HG02642 (cell line): ENCODE measurements around the gene PRDX5.

Source experiments
- ATAC-seq: cut with Tn5 transposase; IDR thresholded peaks from one replicate; pipeline ENCODE4 v1.9.1; 2021; ENCODE audit warnings: mild to moderate bottlenecking; ENCODE audit not compliant: unreplicated experiment, poor library complexity

The PRDX5 gene

DNA sequence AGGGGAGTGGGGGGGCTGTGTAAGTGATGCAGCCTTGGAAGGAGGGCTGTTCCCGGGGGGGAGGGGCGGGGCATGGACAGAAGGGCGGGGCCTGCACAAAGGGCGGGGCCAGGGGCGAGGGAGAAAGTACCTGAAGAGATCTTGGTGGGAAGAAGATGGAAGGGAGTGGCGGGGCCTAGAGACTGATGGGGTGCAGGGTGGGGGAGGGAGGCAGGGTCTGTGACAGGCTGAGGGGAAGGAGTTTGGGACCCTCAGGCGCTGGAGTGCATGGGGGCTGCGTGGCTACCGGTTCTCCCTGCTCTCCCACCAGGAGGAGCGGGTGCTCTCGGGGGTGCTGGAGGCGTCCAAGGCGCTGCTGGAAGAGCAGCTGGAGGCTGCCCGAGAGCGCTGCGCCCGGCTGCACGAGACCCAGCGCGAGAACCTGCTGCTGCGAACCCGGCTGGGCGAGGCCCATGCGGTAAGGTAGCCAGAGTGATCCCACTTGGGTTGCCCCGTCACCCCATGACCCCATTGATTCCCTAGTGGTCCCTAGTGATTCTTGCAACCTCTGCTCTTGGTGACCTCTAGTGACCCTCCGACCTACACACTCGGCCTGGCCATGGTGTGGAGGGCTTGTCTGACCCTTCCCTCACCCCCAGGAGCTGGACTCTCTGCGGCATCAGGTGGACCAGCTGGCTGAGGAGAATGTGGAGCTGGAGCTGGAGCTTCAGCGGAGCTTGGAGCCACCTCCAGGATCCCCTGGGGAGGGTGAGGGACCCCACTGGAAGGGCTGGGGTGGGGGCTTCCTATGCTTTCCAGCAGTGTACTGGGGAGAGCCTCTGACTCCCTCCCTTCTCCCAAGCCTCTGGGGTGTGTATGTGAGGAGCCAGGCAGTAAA lies 25.2 kb downstream of the PRDX5 start:
- ATAC-seq, result no peak

DNA sequence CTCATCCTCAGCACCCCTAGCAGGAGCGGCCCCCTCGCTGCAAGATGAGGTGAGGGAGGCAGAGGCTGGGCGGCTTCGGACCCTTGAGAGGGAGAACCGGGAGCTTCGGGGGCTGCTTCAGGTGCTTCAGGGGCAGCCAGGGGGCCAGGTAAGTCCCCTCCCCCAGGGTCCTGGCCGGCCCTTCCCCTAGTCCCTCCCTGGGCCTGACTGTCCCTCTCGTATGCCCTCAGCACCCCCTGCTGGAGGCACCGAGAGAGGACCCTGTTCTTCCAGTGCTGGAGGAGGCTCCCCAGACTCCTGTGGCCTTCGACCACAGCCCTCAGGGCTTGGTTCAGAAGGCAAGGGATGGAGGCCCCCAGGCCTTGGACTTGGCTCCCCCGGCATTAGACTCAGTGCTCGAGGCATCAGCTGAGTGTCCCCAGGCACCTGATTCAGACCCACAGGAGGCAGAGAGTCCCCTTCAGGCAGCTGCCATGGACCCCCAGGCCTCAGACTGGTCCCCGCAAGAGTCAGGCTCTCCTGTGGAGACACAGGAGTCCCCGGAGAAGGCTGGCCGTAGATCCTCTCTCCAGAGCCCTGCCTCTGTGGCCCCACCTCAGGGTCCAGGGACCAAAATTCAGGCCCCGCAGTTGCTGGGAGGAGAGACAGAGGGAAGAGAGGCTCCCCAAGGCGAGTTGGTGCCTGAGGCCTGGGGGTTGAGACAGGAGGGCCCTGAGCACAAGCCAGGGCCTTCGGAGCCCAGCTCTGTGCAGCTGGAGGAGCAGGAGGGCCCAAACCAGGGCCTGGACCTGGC lies 26.0 kb downstream of the PRDX5 start:
- no peak for ATAC-seq

DNA sequence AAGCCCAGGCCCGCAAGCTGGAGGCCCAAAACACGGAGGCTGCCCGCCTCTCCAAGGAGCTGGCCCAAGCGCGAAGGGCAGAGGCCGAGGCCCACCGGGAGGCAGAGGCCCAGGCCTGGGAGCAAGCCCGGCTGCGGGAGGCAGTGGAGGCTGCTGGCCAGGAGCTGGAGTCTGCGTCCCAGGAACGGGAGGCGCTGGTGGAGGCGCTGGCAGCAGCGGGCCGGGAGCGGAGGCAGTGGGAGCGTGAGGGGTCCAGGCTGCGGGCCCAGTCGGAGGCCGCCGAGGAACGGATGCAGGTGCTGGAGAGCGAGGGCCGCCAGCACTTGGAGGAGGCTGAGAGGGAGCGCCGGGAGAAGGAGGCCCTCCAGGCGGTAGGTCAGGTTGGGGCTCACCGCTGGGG lies 26.9 kb downstream of the PRDX5 start:
- no peak for ATAC-seq

DNA sequence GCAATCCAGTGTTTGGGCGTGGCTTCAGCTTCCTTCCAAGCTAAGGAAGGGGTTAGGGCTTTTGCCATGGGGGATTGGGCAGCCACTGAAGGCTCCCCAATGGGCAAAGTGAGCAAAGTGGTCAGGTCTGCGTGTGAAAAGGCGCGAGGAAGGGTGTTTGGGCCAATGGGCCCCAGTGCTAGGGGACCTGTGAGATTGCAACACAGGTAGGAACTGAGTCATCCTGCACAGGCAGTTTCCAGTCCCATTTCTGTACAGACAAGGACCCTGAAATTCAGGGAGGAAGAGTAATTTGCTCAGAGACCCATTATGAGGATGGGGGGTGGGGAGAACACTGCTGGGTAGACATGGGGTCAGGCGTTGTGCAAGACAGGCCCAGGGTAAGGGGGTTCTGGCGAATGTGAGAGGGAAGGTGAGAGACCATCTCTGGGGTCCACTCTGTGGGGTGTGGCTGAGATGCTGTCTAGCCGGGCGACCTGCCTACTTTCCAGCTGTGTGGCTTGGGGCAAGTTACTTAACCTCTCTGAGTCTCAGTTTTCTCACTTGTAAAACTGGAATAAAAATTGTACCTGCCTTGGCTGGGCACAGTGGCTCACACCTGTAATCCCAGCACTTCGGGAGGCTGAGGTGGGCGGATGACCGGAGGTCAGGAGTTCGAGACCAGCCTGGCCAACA lies 29.4 kb downstream of the PRDX5 start:
- ATAC-seq, result no peak

DNA sequence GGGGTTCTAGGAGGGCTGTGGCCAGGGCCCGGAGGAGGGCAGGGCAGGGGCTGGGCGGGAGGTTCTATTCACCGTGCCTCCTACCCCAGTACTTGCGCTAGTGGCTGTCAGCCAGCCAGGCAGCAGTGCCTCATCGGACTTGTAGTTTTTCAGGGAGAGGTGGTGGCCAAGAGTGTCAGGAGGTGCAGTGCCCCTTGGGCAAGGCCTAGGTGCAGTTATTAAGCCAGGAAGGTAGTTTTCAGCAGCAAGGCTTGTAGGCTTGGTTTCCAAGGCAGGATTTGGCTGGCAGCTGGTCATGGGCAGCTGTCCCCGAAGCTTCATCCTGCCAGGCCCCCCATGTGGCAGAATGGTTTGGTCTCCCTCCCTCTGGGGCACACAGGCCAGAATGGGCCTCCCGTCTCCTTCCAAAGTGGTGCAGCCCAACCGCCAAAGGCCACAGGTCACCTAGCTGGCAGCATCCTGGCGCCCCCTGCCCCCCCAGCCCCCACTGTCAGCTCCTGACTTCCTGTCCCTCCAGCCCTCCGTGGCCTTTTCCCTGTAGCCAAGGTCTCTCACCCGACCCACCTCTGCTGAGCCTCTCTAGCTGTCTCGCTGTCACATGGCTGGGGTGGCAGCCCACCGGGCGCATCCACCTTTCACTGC lies 30.6 kb downstream of the PRDX5 start:
- no peak for ATAC-seq

DNA sequence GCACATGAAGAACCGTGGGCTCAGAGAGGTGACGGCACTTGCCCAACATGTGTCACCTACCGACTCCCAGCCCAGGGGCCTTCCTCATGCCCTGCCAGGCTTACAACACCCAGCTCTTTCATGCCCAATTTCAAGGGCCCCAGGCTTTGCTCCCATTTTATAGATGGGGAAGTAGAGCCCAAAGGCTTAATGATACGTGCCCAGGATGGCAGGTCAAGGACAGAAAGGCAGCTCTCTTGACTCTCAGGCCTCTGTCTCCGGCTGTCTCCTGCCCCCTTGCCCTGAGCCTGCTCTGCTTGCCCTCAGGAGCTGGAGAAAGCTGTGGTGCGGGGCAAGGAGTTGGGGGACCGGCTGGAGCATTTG lies 31.1 kb downstream of the PRDX5 start:
- no peak for ATAC-seq

DNA sequence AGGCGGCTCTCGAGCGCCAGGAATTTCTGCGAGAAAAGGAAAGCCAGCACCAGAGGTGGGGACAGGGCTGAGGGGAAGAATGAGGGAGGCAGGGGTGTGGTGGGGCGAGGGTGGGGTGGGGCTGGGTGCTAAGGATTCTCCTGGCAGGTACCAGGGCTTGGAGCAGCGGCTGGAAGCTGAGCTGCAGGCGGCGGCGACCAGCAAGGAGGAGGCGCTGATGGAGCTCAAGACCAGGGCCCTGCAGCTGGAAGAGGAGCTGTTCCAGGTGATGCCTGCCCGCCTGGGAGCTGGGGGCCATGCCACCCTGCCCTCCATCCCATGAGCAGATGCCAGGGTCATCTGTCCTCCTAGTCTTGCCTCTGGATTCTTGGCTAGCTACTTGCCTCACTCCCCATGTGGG lies 31.5 kb downstream of the PRDX5 start:
- no peak for ATAC-seq

DNA sequence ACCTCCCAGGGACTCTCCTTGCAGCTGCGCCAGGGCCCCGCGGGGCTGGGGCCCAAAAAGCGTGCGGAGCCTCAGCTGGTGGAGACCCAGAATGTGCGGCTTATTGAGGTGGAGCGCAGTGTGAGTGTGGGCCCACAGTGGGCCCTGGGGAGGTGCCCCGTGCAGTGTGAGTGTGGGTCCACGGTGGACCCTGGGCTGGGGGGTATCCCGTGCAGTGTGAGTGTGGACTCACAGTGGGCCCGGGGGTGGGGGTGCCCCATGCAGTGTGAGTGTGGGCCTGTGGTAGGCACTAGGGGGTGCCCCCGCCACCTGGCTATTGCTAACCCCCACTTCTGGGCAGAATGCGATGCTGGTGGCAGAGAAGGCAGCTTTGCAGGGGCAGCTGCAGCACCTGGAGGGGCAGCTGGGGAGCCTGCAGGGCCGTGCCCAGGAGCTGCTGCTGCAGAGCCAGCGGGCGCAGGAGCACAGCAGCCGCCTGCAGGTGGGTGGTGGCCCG lies 33.3 kb downstream of the PRDX5 start:
- ATAC-seq, result no peak

DNA sequence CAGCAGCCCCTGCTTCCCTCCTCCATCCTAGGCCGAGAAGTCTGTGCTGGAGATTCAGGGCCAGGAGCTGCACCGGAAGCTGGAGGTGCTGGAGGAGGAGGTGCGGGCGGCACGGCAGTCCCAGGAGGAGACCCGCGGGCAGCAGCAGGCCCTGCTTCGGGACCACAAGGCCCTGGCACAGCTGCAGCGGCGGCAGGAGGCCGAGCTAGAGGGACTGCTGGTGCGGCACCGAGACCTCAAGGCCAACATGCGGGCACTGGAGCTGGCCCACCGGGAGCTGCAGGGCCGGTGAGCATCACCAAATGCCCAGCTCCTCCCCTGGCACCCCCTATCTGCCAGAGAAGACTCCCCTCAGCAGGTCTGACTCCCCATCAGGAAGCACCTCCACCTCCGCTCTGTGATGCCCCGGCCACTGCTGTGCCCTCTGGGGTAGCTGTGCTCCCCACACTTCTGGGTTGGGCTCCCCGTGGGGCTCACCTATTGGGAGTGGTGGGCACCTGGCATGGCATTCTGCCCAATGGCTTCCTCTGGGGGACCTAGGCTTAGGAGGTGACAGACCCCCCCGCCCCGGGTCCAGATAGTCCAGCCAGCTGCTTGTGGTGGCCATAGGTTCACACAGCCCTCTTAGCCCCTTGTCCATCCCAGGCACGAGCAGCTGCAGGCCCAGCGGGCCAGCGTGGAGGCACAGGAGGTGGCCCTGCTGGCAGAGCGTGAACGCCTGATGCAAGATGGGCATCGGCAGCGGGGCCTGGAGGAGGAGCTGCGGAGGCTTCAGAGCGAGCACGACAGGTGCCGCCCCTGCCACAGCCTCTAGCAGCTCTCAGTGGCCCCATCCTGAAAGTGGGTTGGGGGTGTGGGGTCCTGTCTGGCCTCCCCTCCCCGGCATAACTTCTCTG lies 34.4 kb downstream of the PRDX5 start:
- ATAC-seq, result no peak

DNA sequence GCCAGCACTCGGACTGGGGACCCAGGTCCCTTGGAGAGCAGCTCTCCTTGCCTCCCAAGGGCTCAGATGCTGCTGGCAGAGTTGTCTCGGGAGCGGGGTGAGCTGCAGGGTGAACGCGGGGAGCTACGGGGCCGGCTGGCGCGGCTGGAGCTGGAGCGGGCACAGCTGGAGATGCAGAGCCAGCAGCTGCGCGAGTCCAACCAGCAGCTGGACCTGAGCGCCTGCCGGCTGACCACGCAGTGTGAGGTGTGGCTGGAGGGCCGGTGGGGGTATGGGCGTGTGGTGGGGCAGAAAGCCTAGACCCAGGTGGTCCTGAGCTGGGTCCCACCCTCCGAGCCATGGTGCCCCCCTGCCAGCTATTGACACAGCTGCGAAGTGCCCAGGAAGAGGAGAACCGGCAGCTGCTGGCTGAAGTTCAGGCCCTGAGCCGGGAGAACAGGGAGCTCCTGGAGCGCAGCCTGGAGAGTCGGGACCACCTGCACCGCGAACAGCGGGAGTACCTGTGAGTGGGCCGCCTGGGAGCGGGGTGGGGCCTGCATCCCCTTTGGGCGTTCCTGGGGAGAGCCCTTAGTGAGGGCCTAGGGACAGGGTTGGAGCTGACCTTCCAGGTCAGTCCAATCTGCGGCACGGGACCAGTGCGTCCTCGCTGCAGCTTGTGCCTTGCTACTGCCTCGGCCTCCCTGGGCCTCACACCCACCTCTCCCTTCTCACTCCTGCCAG lies 35.2 kb downstream of the PRDX5 start:
- no peak for ATAC-seq

DNA sequence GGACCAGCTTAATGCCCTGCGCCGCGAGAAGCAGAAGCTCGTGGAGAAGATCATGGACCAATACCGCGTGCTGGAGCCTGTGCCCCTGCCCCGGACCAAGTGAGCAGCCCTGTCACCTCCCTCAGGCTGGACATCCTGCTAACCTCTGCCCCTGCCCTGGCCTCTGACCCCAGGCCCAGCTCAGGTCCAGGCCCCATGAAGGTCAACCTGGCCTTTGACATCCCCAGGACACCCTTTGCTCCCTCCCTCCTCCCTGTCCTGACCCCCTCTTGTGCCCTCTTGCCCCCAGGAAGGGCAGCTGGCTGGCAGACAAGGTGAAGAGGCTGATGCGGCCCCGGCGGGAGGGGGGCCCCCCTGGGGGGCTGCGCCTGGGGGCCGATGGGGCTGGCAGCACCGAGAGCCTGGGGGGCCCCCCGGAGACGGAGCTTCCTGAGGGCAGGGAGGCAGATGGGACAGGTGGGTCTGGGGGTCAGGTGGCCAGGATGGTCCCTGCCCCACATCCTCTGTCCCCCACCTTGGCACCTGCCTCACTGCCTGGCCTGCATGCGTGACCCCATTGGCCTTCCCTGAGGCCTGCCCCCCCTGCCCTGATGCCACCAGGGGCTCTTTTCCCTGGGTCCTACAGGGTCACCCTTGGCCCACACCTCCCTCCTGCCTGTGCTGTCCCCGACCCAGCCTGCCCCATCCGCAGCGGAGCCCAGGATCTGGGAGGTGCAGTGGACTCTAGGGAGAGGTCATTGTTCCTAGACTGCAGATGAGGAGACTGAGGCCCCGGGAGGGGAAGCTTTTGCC lies 36.0 kb downstream of the PRDX5 start:
- no peak for ATAC-seq

DNA sequence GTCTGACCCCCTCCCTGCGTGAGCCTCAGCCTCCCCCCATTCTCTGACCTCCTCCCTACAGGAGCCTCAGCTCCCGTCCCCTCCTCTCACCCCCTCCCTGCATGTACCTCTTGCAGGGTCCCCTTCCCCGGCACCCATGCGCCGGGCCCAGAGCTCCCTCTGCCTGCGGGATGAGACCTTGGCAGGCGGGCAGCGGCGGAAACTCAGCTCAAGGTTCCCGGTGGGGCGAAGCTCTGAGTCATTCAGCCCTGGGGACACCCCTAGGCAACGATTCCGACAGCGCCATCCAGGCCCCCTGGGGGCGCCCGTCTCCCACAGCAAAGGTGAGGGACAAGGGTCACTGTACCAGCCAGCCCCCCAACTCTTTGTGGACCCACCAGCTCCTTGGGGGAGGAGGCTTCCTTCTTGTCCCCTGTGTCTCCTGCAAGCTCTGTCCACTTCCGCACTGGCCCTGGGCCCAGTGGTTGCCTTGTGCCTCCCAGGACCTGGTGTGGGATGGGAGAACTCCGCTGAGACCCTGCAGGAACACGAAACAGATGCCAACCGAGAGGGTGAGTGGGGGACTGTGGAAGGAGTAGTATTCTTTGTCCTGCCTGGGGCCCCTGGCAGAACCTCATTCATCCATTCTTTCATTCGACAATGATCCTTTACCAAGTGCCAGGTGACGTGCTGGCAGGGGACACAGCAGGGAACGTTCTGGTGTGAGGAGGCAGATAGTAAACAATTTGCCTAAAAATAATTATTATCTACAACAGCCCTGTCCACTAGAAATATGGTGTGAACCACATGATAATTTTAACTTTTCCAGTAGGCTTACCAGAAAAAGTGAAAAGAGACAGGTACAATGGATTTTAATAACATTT lies 37.4 kb downstream of the PRDX5 start:
- no peak for ATAC-seq

DNA sequence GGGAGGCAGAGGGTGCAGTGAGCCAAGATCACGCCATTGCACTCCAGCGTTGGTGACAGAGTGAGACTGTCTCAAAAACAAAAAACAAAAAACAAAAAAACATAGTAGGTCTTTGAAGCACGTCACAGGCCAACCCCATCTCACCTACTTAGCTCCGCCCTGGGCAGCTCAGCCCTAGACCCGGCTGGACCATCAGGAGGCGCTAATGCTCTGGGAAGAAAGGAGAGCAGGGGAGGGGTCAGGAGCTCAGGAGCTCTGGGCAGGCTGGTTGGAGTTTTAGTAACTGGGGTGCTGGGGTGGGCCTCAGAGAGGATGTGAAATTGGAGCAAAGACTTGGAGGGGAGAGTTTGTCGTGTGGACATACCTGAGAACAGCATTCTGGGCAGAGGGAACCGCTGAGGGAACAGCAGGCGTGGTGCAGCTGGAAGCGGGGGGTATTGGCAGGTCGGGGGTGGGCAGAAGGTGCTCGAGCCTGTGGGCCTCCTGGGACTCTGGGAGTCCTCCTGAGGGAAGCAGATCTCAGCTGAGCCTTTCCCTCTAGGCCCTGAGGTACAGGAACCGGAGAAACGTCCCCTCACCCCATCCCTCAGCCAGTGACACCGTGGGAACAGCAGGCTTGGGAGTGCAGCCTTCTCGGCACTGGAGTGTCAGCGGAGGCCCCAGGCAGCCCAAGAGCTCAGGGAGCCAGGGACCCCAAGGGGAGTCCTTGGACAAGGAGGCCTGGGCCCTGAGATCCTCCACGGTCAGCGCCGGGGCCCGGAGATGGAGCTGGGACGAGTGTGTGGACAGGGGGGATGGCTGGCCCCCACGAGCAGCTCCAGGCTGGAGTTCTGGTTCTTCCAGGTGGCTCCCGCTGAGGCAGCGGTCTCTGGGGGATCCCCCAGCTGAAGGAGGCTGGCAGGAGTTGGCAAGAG lies 38.8 kb downstream of the PRDX5 start:
- ATAC-seq, result no peak

DNA sequence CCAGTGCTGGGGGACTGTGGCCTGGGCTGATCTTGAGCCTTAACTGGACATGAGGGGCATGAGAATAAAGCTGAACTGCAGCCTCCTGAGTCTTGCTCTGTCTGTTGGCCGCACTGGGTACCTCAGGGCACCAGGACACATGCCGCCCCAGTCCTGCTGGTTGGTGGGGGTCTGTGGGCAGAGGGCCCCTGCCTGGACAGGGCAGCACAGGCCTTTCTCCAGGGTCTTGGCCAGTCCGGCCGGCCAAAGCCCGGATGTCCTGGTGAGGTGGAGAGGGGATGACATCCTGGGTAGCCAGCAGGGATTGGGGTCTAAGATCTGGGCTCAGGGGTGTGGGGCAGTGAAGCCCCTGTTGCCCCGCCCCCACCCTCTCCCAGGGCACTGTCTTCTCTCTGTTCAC lies 39.5 kb downstream of the PRDX5 start:
- no peak for ATAC-seq

DNA sequence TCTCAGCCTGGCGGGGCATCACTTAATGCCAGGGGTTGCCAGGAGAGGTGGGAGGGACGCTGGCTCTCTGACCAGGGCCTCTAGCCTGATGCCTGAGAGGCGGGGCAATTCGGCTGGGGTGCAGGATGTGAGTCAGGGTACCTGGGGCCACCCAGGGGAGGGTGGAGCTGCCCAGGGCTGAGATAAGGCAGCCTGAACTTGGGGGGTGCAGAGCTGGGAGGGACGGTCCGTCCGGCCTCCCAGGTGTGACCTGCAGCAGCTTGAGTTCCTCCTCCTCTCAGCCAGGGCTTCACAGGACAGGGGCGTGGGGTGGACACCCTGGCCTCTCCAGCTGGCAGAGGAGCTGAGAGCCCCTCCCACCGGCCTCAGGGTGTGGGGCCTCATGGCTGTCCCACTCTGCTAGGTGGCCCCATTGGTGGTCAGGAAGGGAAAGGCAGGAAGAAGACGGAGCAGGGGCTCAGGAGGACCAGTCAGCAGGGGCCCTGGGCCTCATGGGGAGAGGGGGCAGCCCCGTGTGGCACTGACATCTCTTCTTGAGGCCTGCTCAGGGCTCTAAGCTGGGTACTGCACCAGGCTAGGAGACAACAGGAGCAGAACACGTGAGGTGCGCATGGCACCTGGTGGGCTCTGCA lies 40.1 kb downstream of the PRDX5 start:
- no peak for ATAC-seq

DNA sequence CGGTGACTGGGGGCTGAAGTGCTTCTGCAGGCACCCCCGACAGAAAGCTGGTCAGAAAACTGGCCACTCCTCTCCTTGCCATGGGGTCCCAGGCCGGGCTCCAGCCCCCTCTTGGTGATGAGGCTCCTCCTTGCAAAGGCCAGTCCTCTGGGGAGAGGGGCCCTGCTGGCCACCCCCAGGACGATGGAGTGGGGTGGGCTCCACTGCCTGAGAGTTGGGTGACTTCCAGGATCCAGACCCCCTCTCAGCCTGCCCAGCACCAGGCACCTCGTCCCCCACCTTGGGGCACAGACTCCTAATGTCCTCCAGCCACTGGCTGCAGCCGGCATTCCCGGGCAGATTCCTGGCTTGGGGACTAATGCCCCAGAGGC lies 40.6 kb downstream of the PRDX5 start:
- ATAC-seq, result no peak
